Suprapubic skin (tissue), 4 donors: ENCODE results near the gene SLC2A5.

ENCODE experiments used
- CTCF ChIP-seq, 2 donors: fragments of 200-600 bp in 1 of 2; fragments of 450-650 bp in 1 of 2; sonication (generic) in 1 of 2; IDR thresholded peaks; one replicate each; pipeline ENCODE4 v1.5.1; 2016 to 2019; ENCODE audit warnings: antibody characterized with exemption in 2 of 2, mild to moderate bottlenecking in 1 of 2, moderate library complexity in 1 of 2
- POLR2A ChIP-seq, 2 donors: fragments of 450-650 bp; IDR thresholded peaks; one replicate each; pipeline ENCODE4 v1.6.1; 2017; ENCODE audit warnings: antibody characterized with exemption in 2 of 2, mild to moderate bottlenecking in 2 of 2, moderate library complexity in 2 of 2
- POLR2AphosphoS5 ChIP-seq, 3 donors: sonication (generic); formaldehyde crosslinking; IDR thresholded peaks; one replicate each; pipeline ENCODE4 v1.6.1; 2017; ENCODE audit warnings: antibody characterized with exemption in 3 of 3

- TF ChIP-seq POLR2AphosphoS5 (IDR thresholded peaks at IDR 0.05) (no peak), CTCF (IDR thresholded peaks at IDR 0.05) (no peak), POLR2A (IDR thresholded peaks at IDR 0.05) (no peak)
These were observed 12.0 kb upstream of the SLC2A5 start for GRCh38 chr1:9081473-9081872.
